Ectodermal cell (in vitro differentiated cells): ENCODE measurements around the gene RLN3.

Experiments used
- H3K27ac ChIP-seq: 2 replicates; pipeline ENCODE4 v1.7.0; 2013; ENCODE audit warnings: mild to moderate bottlenecking, low read depth, low read length; ENCODE audit not compliant: insufficient read depth, poor library complexity, severe bottlenecking
- H3K27me3 ChIP-seq: 2 replicates; pipeline ENCODE4 v1.7.0; 2013; ENCODE audit warnings: mild to moderate bottlenecking, low read length; ENCODE audit not compliant: insufficient read depth, control insufficient read depth, poor library complexity, severe bottlenecking
- H3K36me3 ChIP-seq: one replicate; pipeline ENCODE4 v1.7.0; 2013; ENCODE audit warnings: low read length; ENCODE audit not compliant: control insufficient read depth, insufficient read depth
- H3K4me1 ChIP-seq: one replicate; pipeline ENCODE4 v1.7.0; 2013; ENCODE audit warnings: low read length; ENCODE audit not compliant: control insufficient read depth, insufficient read depth
- H3K4me3 ChIP-seq: 2 replicates; pipeline ENCODE4 v1.7.0; 2013; ENCODE audit warnings: low read depth, low read length, control low read depth; ENCODE audit not compliant: insufficient read depth
- H3K9me3 ChIP-seq: 2 replicates; pipeline ENCODE4 v1.7.0; 2013; ENCODE audit warnings: mild to moderate bottlenecking, low read length, moderate library complexity; ENCODE audit not compliant: control insufficient read depth
- WGBS, 2 experiments: methylation state at CpG; one replicate each; pipeline ENCODE4 v1.1.7; 2013; ENCODE audit warnings: missing lambda C conversion rate in 2 of 2; 5-methylcytosine and 5-hydroxymethylcytosine counted together

Gene RLN3

GRCh38 chr19:14054099-14054498, 26.2 kb downstream of the RLN3 start:
- no peaks in the 10 kb centered on the region for H3K36me3 ChIP-seq
- no peak overlapping the region for H3K27ac ChIP-seq
- H3K27me3 ChIP-seq: peaks cover 29% of the 10 kb centered on the region
- no peaks in the 10 kb centered on the region for H3K4me1 ChIP-seq
- no peaks in the 10 kb centered on the region for H3K9me3 ChIP-seq
- 87 to 91% methylated on average over 6 of the region's 6 CpGs for WGBS, 2 experiments
- H3K4me3 ChIP-seq: no peak overlapping the region

GRCh38 chr19:14054721-14055120, 26.8 kb downstream of the RLN3 start:
- no peak overlapping the region for H3K27ac ChIP-seq
- H3K36me3 ChIP-seq: no peaks in the 10 kb centered on the region
- 87% methylated on average over 11 of the region's 11 CpGs for whole genome bisulfite sequencing, 2 experiments
- H3K4me3 ChIP-seq: no peak overlapping the region
- H3K27me3 ChIP-seq: peaks cover 34% of the 10 kb centered on the region
- no peaks in the 10 kb centered on the region for H3K9me3 ChIP-seq
- H3K4me1 ChIP-seq: peaks cover 2% of the 10 kb centered on the region

GRCh38 chr19:14055396-14055795, 27.4 kb downstream of the RLN3 start:
- no peaks in the 10 kb centered on the region for H3K9me3 ChIP-seq
- peaks cover 4% of the 10 kb centered on the region for H3K4me1 ChIP-seq
- H3K4me3 ChIP-seq: no peak overlapping the region
- H3K27ac ChIP-seq: no peak overlapping the region
- WGBS, 2 experiments: 93% methylated on average over 3 of the region's 3 CpGs
- H3K27me3 ChIP-seq: peaks cover 34% of the 10 kb centered on the region
- no peaks in the 10 kb centered on the region for H3K36me3 ChIP-seq

GRCh38 chr19:14056069-14056666, 28.2 kb downstream of the RLN3 start:
- WGBS, 2 experiments: 91 to 92% methylated on average over 10 of the region's 10 CpGs
- Histone ChIP-seq H3K27ac (no peak overlapping the region), H3K27me3 (peaks cover 34% of the 10 kb centered on the region), H3K4me1 (peaks cover 4% of the 10 kb centered on the region), H3K9me3 (no peaks in the 10 kb centered on the region), H3K4me3 (no peak overlapping the region), H3K36me3 (no peaks in the 10 kb centered on the region)

GRCh38 chr19:14056741-14057356, 28.9 kb downstream of the RLN3 start:
- H3K27me3 ChIP-seq: peaks cover 34% of the 10 kb centered on the region
- 28 to 30% methylated on average over 19 of the region's 19 CpGs for WGBS, 2 experiments
- H3K4me3 ChIP-seq: peak overlapping the region; percentile 35
- peaks cover 4% of the 10 kb centered on the region for H3K4me1 ChIP-seq
- no peak overlapping the region for H3K27ac ChIP-seq
- H3K36me3 ChIP-seq: no peaks in the 10 kb centered on the region
- H3K9me3 ChIP-seq: no peaks in the 10 kb centered on the region

- Histone ChIP-seq H3K4me3 (peak overlapping the region; percentile 35), H3K4me1 (peaks cover 4% of the 10 kb centered on the region), H3K27me3 (peaks cover 34% of the 10 kb centered on the region), H3K36me3 (no peaks in the 10 kb centered on the region), H3K9me3 (no peaks in the 10 kb centered on the region), H3K27ac (no peak overlapping the region)
- 49% methylated on average over 17 of the region's 17 CpGs for WGBS, 2 experiments
These were observed 30.5 kb downstream of the RLN3 start for GRCh38 chr19:14058182-14059092.

- no peak overlapping the region for H3K27ac ChIP-seq
- WGBS, 2 experiments: 34 to 35% methylated on average over 15 of the region's 15 CpGs
- H3K9me3 ChIP-seq: no peaks in the 10 kb centered on the region
- no peaks in the 10 kb centered on the region for H3K36me3 ChIP-seq
- H3K4me3 ChIP-seq: no peak overlapping the region
- peaks cover 4% of the 10 kb centered on the region for H3K4me1 ChIP-seq
- H3K27me3 ChIP-seq: peaks cover 34% of the 10 kb centered on the region
These were observed 31.1 kb downstream of the RLN3 start for GRCh38 chr19:14059093-14059480.

- Histone ChIP-seq H3K27me3 (peaks cover 34% of the 10 kb centered on the region), H3K9me3 (no peaks in the 10 kb centered on the region), H3K36me3 (no peaks in the 10 kb centered on the region), H3K4me1 (peaks cover 4% of the 10 kb centered on the region), H3K4me3 (no peak overlapping the region), H3K27ac (no peak overlapping the region)
- WGBS, 2 experiments: 60 to 67% methylated on average over 8 of the region's 8 CpGs
These were observed 31.8 kb downstream of the RLN3 start for GRCh38 chr19:14059652-14060155.

- Histone ChIP-seq H3K36me3 (no peaks in the 10 kb centered on the region), H3K9me3 (no peaks in the 10 kb centered on the region), H3K4me1 (peaks cover 4% of the 10 kb centered on the region), H3K27me3 (peaks cover 33% of the 10 kb centered on the region), H3K27ac (no peak overlapping the region), H3K4me3 (no peak overlapping the region)
- 75 to 77% methylated on average over 9 of the region's 9 CpGs for WGBS, 2 experiments
These were observed 33.3 kb downstream of the RLN3 start for GRCh38 chr19:14061081-14061749.
